ENCODE results near the gene LYPD6B. TPM values are rescaled to one million over a fixed set of nuclear protein-coding genes. Genes with fewer than 3 reads are reported as not detected.

LYPD6B gene
- total and polyA plus RNA-seq, 2 experiments from 2014 or later = 1.7 to 3.6 TPM

DNA sequence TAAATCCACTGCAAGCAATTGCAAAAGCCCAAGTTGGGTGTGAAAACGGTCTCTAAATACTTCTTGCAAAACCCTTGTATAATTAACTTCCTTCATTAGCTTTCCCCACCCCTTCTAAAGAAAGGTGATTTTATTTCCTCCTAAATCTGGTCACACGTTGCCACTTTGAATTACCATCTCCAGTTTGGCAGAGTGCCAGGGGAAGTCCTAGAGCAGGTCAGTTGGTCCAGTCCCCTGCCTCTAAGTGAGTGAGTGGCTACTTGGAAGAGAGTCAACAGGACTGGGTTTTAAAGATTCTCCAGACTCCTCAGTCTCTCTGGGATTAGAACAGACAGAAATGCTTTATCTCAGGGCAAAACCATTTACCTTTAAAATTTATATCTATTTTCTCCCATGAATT, 18.7 kb upstream of the LYPD6B start:
- H4K20me1 ChIP-seq (replicated peaks; ENCODE audit: insufficient read depth) = no peaks in the 10 kb centered on the region
- Mint-ChIP-seq H3K4me3 (no peak overlapping the region), H3K9me3 (no peaks in the 10 kb centered on the region), H3K4me1 (peaks cover 17% of the 10 kb centered on the region), H3K27ac (no peak overlapping the region), H3K36me3 (ENCODE audit: low read depth) (peaks cover 10% of the 10 kb centered on the region; the same call in 2 of the 3 replicates), H3K27me3 (ENCODE audit: insufficient read depth, low read depth, poor library complexity) (peaks cover 9% of the 10 kb centered on the region)
- no peak for TF ChIP-seq NANOG (IDR thresholded peaks at IDR 0.05; ENCODE audit: borderline replicate concordance)
- TF ChIP-seq STAT1 (IDR thresholded peaks at IDR 0.05; ENCODE audit: unreplicated experiment) = no peak
- TF ChIP-seq EZH2phosphoT487 (IDR thresholded peaks at IDR 0.05; ENCODE audit: unreplicated experiment) = no peak
- no peak for TF ChIP-seq POLR2AphosphoS5 (IDR thresholded peaks at IDR 0.05; ENCODE audit: low read depth)
- TF ChIP-seq ZNF114 (CRISPR knock-in tag; IDR thresholded peaks at IDR 0.05) = no peak
- TF ChIP-seq, protein P1, sequence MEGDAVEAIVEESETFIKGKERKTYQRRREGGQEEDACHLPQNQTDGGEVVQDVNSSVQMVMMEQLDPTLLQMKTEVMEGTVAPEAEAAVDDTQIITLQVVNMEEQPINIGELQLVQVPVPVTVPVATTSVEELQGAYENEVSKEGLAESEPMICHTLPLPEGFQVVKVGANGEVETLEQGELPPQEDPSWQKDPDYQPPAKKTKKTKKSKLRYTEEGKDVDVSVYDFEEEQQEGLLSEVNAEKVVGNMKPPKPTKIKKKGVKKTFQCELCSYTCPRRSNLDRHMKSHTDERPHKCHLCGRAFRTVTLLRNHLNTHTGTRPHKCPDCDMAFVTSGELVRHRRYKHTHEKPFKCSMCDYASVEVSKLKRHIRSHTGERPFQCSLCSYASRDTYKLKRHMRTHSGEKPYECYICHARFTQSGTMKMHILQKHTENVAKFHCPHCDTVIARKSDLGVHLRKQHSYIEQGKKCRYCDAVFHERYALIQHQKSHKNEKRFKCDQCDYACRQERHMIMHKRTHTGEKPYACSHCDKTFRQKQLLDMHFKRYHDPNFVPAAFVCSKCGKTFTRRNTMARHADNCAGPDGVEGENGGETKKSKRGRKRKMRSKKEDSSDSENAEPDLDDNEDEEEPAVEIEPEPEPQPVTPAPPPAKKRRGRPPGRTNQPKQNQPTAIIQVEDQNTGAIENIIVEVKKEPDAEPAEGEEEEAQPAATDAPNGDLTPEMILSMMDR (conservative IDR thresholded peaks at IDR 0.05; ENCODE audit: low read depth in 2 of 2) = no peak
- TF ChIP-seq, protein P2, sequence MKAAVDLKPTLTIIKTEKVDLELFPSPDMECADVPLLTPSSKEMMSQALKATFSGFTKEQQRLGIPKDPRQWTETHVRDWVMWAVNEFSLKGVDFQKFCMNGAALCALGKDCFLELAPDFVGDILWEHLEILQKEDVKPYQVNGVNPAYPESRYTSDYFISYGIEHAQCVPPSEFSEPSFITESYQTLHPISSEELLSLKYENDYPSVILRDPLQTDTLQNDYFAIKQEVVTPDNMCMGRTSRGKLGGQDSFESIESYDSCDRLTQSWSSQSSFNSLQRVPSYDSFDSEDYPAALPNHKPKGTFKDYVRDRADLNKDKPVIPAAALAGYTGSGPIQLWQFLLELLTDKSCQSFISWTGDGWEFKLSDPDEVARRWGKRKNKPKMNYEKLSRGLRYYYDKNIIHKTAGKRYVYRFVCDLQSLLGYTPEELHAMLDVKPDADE (IDR thresholded peaks at IDR 0.05) = no peak
- TF ChIP-seq, protein P3, sequence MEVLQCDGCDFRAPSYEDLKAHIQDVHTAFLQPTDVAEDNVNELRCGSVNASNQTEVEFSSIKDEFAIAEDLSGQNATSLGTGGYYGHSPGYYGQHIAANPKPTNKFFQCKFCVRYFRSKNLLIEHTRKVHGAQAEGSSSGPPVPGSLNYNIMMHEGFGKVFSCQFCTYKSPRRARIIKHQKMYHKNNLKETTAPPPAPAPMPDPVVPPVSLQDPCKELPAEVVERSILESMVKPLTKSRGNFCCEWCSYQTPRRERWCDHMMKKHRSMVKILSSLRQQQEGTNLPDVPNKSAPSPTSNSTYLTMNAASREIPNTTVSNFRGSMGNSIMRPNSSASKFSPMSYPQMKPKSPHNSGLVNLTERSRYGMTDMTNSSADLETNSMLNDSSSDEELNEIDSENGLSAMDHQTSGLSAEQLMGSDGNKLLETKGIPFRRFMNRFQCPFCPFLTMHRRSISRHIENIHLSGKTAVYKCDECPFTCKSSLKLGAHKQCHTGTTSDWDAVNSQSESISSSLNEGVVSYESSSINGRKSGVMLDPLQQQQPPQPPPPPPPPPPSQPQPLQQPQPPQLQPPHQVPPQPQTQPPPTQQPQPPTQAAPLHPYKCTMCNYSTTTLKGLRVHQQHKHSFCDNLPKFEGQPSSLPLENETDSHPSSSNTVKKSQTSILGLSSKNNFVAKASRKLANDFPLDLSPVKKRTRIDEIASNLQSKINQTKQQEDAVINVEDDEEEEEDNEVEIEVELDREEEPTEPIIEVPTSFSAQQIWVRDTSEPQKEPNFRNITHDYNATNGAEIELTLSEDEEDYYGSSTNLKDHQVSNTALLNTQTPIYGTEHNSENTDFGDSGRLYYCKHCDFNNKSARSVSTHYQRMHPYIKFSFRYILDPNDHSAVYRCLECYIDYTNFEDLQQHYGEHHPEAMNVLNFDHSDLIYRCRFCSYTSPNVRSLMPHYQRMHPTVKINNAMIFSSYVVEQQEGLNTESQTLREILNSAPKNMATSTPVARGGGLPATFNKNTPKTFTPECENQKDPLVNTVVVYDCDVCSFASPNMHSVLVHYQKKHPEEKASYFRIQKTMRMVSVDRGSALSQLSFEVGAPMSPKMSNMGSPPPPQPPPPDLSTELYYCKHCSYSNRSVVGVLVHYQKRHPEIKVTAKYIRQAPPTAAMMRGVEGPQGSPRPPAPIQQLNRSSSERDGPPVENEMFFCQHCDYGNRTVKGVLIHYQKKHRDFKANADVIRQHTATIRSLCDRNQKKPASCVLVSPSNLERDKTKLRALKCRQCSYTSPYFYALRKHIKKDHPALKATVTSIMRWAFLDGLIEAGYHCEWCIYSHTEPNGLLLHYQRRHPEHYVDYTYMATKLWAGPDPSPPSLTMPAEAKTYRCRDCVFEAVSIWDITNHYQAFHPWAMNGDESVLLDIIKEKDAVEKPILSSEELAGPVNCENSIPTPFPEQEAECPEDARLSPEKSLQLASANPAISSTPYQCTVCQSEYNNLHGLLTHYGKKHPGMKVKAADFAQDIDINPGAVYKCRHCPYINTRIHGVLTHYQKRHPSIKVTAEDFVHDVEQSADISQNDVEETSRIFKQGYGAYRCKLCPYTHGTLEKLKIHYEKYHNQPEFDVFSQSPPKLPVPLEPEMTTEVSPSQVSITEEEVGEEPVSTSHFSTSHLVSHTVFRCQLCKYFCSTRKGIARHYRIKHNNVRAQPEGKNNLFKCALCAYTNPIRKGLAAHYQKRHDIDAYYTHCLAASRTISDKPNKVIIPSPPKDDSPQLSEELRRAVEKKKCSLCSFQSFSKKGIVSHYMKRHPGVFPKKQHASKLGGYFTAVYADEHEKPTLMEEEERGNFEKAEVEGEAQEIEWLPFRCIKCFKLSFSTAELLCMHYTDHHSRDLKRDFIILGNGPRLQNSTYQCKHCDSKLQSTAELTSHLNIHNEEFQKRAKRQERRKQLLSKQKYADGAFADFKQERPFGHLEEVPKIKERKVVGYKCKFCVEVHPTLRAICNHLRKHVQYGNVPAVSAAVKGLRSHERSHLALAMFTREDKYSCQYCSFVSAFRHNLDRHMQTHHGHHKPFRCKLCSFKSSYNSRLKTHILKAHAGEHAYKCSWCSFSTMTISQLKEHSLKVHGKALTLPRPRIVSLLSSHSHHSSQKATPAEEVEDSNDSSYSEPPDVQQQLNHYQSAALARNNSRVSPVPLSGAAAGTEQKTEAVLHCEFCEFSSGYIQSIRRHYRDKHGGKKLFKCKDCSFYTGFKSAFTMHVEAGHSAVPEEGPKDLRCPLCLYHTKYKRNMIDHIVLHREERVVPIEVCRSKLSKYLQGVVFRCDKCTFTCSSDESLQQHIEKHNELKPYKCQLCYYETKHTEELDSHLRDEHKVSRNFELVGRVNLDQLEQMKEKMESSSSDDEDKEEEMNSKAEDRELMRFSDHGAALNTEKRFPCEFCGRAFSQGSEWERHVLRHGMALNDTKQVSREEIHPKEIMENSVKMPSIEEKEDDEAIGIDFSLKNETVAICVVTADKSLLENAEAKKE (CRISPR knock-in tag; IDR thresholded peaks at IDR 0.05) = no peak
- TF ChIP-seq CREB1 (CRISPR knock-in tag; IDR thresholded peaks at IDR 0.05; ENCODE audit: low read depth) = no peak
- no peak for TF ChIP-seq ZNF331 (CRISPR knock-in tag; IDR thresholded peaks at IDR 0.05; ENCODE audit: low read depth)
- TF ChIP-seq, protein P4, sequence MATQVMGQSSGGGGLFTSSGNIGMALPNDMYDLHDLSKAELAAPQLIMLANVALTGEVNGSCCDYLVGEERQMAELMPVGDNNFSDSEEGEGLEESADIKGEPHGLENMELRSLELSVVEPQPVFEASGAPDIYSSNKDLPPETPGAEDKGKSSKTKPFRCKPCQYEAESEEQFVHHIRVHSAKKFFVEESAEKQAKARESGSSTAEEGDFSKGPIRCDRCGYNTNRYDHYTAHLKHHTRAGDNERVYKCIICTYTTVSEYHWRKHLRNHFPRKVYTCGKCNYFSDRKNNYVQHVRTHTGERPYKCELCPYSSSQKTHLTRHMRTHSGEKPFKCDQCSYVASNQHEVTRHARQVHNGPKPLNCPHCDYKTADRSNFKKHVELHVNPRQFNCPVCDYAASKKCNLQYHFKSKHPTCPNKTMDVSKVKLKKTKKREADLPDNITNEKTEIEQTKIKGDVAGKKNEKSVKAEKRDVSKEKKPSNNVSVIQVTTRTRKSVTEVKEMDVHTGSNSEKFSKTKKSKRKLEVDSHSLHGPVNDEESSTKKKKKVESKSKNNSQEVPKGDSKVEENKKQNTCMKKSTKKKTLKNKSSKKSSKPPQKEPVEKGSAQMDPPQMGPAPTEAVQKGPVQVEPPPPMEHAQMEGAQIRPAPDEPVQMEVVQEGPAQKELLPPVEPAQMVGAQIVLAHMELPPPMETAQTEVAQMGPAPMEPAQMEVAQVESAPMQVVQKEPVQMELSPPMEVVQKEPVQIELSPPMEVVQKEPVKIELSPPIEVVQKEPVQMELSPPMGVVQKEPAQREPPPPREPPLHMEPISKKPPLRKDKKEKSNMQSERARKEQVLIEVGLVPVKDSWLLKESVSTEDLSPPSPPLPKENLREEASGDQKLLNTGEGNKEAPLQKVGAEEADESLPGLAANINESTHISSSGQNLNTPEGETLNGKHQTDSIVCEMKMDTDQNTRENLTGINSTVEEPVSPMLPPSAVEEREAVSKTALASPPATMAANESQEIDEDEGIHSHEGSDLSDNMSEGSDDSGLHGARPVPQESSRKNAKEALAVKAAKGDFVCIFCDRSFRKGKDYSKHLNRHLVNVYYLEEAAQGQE (IDR thresholded peaks at IDR 0.05; ENCODE audit: unreplicated experiment) = no peak
- H3K27me3 ChIP-seq (ENCODE audit: insufficient read depth) = no peaks in the 10 kb centered on the region
- no peaks in the 10 kb centered on the region for H3K9me2 ChIP-seq (ENCODE audit: insufficient read depth)
- ATAC-seq (no peak), DNase-seq (ENCODE audit: low spot score) (no peak)
- H2AFZ ChIP-seq = no peak overlapping the region
- H3K27ac ChIP-seq (ENCODE audit: low read depth) = no peak overlapping the region
- H3F3A ChIP-seq (replicated peaks; ENCODE audit: low read depth) = no peaks in the 10 kb centered on the region
- 0 out of 2 replicates have a peak, but pooled peaks cover 3% of the 10 kb centered on the region for H3K36me3 ChIP-seq (ENCODE audit: insufficient read depth)
- no peak overlapping the region for H3K4me2 ChIP-seq
- H3K79me2 ChIP-seq (replicated peaks; ENCODE audit: insufficient read depth) = no peaks in the 10 kb centered on the region
- H3K4me3 ChIP-seq = no peak overlapping the region
- no peaks in the 10 kb centered on the region; the same call in 1 of the 2 replicates for H3K4me1 ChIP-seq (ENCODE audit: insufficient read depth)
